ENCODE results near the gene SEMA3A. TPM values are rescaled to one million over a fixed set of nuclear protein-coding genes. Genes with fewer than 3 reads are reported as not detected.

Gene SEMA3A
- total RNA-seq, 1 experiment from 2014 or later: 6.3 TPM

DNA sequence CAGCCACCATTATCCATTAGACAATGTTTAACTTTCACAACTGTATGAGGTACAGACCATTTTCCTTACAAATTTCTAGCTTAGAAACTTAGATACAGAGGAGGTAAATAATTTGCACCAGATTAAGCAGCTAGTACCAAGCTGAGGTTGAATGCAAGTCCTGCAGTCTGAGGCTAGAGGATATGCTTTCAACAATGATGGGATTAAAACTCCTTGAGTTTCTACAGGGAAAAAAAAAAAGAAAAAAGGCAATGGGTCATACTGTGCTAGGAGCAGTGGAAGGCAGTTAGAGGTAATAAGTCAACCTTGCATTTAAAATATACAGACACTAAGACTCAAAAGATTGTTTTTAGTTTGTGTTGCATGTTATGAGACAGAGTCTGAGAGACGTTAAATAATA, 86.5 kb downstream of the SEMA3A start:
- POLR2A ChIA-PET (ENCODE audit: unreplicated experiment): no interaction called here
- TF ChIP-seq EZH2 (IDR thresholded peaks at IDR 0.05; ENCODE audit: low read depth): no peak
- TF ChIP-seq, protein P1, sequence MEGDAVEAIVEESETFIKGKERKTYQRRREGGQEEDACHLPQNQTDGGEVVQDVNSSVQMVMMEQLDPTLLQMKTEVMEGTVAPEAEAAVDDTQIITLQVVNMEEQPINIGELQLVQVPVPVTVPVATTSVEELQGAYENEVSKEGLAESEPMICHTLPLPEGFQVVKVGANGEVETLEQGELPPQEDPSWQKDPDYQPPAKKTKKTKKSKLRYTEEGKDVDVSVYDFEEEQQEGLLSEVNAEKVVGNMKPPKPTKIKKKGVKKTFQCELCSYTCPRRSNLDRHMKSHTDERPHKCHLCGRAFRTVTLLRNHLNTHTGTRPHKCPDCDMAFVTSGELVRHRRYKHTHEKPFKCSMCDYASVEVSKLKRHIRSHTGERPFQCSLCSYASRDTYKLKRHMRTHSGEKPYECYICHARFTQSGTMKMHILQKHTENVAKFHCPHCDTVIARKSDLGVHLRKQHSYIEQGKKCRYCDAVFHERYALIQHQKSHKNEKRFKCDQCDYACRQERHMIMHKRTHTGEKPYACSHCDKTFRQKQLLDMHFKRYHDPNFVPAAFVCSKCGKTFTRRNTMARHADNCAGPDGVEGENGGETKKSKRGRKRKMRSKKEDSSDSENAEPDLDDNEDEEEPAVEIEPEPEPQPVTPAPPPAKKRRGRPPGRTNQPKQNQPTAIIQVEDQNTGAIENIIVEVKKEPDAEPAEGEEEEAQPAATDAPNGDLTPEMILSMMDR (conservative IDR thresholded peaks at IDR 0.05): no peak
- no peak overlapping the region for H3K27ac ChIP-seq
- no peak overlapping the region for H3K4me2 ChIP-seq
- no peaks in the 10 kb centered on the region for H3K36me3 ChIP-seq (ENCODE audit: low read depth)
- BruUV-seq (replicated peaks): no TSS peak
- H2AFZ ChIP-seq: no peak overlapping the region
- CTCF ChIA-PET: no interaction called here
- no peaks in the 10 kb centered on the region for H3K4me1 ChIP-seq (replicated peaks; ENCODE audit: insufficient read depth)
- H3K9me3 ChIP-seq (ENCODE audit: insufficient read depth, low read depth): no peaks in the 10 kb centered on the region
- H3K79me2 ChIP-seq (ENCODE audit: low read depth): no peaks in the 10 kb centered on the region
- no peaks in the 10 kb centered on the region for H3F3A ChIP-seq (ENCODE audit: insufficient read depth, low read depth)
- no peaks in the 10 kb centered on the region for H3K27me3 ChIP-seq (ENCODE audit: insufficient read depth, low read depth)
- H4K20me1 ChIP-seq (ENCODE audit: insufficient read depth): no peaks in the 10 kb centered on the region
- no peak overlapping the region for H3K4me3 ChIP-seq
- no peaks in the 10 kb centered on the region for H3K9me2 ChIP-seq (ENCODE audit: insufficient read depth)
- no peak for DNase-seq
- intact Hi-C loops (cut with micrococcal nuclease; ENCODE audit: unreplicated experiment): no loop called here

- TF ChIP-seq EZH2 (IDR thresholded peaks at IDR 0.05; ENCODE audit: low read depth): no peak
- TF ChIP-seq, protein P1 (conservative IDR thresholded peaks at IDR 0.05): no peak
- CTCF ChIA-PET: no interaction called here
Measured at GRCh38 chr7:84107259-84107658, 87.3 kb downstream of the SEMA3A start.

GRCh38 chr7:84106291-84106690, 88.3 kb downstream of the SEMA3A start:
- no peak overlapping the region for H2AFZ ChIP-seq
- H3K9me3 ChIP-seq (ENCODE audit: insufficient read depth, low read depth): no peaks in the 10 kb centered on the region
- TF ChIP-seq, protein P1 (conservative IDR thresholded peaks at IDR 0.05): no peak
- TF ChIP-seq EZH2 (IDR thresholded peaks at IDR 0.05; ENCODE audit: low read depth): no peak
- no peaks in the 10 kb centered on the region for H3K79me2 ChIP-seq (ENCODE audit: low read depth)
- ChIA-PET POLR2A (ENCODE audit: unreplicated experiment) (no interaction called here), CTCF (no interaction called here)
- no peak overlapping the region for H3K4me2 ChIP-seq
- intact Hi-C loops (cut with micrococcal nuclease; ENCODE audit: unreplicated experiment): no loop called here
- H3K27ac ChIP-seq: no peak overlapping the region
- no TSS peak for BruUV-seq (replicated peaks)
- no peaks in the 10 kb centered on the region for H3F3A ChIP-seq (ENCODE audit: insufficient read depth, low read depth)
- no peak overlapping the region for H3K4me3 ChIP-seq
- no peaks in the 10 kb centered on the region for H4K20me1 ChIP-seq (ENCODE audit: insufficient read depth)
- no peaks in the 10 kb centered on the region for H3K4me1 ChIP-seq (replicated peaks; ENCODE audit: insufficient read depth)
- H3K9me2 ChIP-seq (ENCODE audit: insufficient read depth): 0 out of 2 replicates have a peak, but pooled peaks cover 4% of the 10 kb centered on the region
- DNase-seq: no peak
- H3K27me3 ChIP-seq (ENCODE audit: insufficient read depth, low read depth): no peaks in the 10 kb centered on the region
- H3K36me3 ChIP-seq (ENCODE audit: low read depth): no peaks in the 10 kb centered on the region

More at GRCh38 chr7:84107259-84107658, 87.3 kb downstream of the SEMA3A start:
- Histone ChIP-seq H3K27ac (no peak overlapping the region), H3K4me2 (no peak overlapping the region), H3K79me2 (ENCODE audit: low read depth) (no peaks in the 10 kb centered on the region), H3K36me3 (ENCODE audit: low read depth) (no peaks in the 10 kb centered on the region), H3K9me3 (ENCODE audit: insufficient read depth, low read depth) (no peaks in the 10 kb centered on the region), H4K20me1 (ENCODE audit: insufficient read depth) (no peaks in the 10 kb centered on the region), H3K4me1 (replicated peaks; ENCODE audit: insufficient read depth) (no peaks in the 10 kb centered on the region), H3K4me3 (no peak overlapping the region), H3K27me3 (ENCODE audit: insufficient read depth, low read depth) (no peaks in the 10 kb centered on the region), H3K9me2 (ENCODE audit: insufficient read depth) (no peaks in the 10 kb centered on the region), H2AFZ (no peak overlapping the region), H3F3A (ENCODE audit: insufficient read depth, low read depth) (no peaks in the 10 kb centered on the region)
- intact Hi-C loops (cut with micrococcal nuclease; ENCODE audit: unreplicated experiment): no loop called here
- POLR2A ChIA-PET (ENCODE audit: unreplicated experiment): no interaction called here
- no peak for DNase-seq
- no TSS peak for BruUV-seq (replicated peaks)

Measured in PC-9 (cell line).